ENCODE results near the gene SELENON.

DNA sequence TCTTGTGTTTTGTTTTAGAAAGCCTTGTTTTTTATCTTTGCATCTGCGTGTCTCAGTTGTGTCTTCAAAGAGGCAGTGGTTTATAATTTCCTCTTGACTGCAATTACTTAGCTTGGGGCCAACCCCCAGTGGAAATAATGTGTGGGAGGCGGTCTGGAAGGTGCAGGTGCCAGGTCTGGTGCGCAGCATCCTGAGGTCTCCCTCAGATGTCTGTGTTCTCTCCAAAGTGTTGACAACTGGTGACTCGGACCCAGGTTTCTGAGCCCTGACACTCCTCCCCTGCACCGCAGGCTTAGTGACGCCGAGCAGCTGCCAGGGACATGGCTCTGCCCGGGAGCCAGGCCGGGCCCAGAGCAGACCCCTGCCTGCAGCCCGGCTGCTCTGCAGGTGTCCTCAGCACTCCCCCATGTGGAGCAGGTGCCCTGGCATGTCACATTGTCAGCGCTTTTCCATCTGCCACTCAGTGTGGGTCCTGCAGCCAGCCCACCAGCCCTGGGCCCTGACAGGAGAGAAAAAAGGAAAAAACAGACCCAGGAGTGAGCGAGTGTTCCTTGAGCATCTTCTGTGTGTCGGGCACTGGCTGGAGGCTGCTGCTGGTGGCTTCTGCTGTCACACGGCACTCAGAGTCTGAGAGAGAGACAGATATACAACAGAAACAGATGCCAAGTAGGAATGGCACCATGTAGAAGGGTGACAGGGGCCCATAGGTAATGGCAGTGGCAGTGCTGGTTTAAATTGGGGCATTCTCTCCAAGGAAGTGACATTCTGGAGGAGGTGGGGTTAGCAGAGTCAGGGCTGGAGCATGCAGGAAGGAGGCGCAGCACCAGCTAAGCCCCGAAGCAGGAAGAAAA, 24.8 kb upstream of the SELENON start:
- TF ChIP-seq MAX (IDR thresholded peaks at IDR 0.05; ENCODE audit: low read depth, low read length) (no peak), POLR2A (IDR thresholded peaks at IDR 0.05; ENCODE audit: extremely low read depth, insufficient read length) (no peak)
- TF ChIP-seq, protein P1, sequence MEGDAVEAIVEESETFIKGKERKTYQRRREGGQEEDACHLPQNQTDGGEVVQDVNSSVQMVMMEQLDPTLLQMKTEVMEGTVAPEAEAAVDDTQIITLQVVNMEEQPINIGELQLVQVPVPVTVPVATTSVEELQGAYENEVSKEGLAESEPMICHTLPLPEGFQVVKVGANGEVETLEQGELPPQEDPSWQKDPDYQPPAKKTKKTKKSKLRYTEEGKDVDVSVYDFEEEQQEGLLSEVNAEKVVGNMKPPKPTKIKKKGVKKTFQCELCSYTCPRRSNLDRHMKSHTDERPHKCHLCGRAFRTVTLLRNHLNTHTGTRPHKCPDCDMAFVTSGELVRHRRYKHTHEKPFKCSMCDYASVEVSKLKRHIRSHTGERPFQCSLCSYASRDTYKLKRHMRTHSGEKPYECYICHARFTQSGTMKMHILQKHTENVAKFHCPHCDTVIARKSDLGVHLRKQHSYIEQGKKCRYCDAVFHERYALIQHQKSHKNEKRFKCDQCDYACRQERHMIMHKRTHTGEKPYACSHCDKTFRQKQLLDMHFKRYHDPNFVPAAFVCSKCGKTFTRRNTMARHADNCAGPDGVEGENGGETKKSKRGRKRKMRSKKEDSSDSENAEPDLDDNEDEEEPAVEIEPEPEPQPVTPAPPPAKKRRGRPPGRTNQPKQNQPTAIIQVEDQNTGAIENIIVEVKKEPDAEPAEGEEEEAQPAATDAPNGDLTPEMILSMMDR (IDR thresholded peaks at IDR 0.05; ENCODE audit: low read depth, low read length) = no peak

All from NB4 (cell line).